Natural killer cell treated with Interleukin-12 subunit alpha and Interleukin-12 subunit beta and Interleukin-15 and Interleukin-18, amount 100 ng/mL, for 72 hours (primary cell): ENCODE measurements around the gene EFS. TPM values are rescaled to one million over a fixed set of nuclear protein-coding genes. Genes with fewer than 3 reads are reported as not detected.

Experiments used
- ATAC-seq, 2 donors: fragments of 150-1000 bp; cut with Tn5 transposase in 1 of 2; sonication (Bioruptor Pico), chemical (Tn5 transposase) in 1 of 2; 2 replicates each; pipeline ENCODE4 v1.10.0; 2021
- DNase-seq: peaks from one replicate; pipeline ENCODE4 v3.0.0; 2022; ENCODE audit warnings: low spot score
- H3K27ac Mint-ChIP-seq, 2 donors: 1 replicate in 1 of 2; 2 replicates in 1 of 2; pipeline ENCODE4 v1.8.0; 2022; ENCODE audit warnings: mixed read lengths in 2 of 2, mild to moderate bottlenecking in 1 of 2, moderate library complexity in 1 of 2
- H3K27me3 Mint-ChIP-seq, 2 donors: 1 replicate in 1 of 2; 2 replicates in 1 of 2; pipeline ENCODE4 v1.8.0; 2022; ENCODE audit warnings: mixed read lengths in 2 of 2
- H3K36me3 Mint-ChIP-seq: one replicate; pipeline ENCODE4 v1.8.0; 2022; ENCODE audit warnings: mixed read lengths
- H3K4me1 Mint-ChIP-seq, 2 donors: 1 replicate in 1 of 2; 2 replicates in 1 of 2; pipeline ENCODE4 v1.8.0; 2022; ENCODE audit warnings: low read depth in 2 of 2, mixed read lengths in 2 of 2, mild to moderate bottlenecking in 1 of 2
- H3K4me3 Mint-ChIP-seq: one replicate; pipeline ENCODE4 v1.8.0; 2022; ENCODE audit warnings: mixed read lengths
- H3K9me3 Mint-ChIP-seq: 2 replicates; pipeline ENCODE4 v1.8.0; 2022; ENCODE audit warnings: mixed read lengths
- total RNA-seq, 2 donors: library from RNA; stranded (reverse); gene quantifications; one replicate each; pipeline ENCODE4 v1.2.3, GENCODE V29; 2022

EFS gene
- total RNA-seq, 2 donors from 2014 or later: not detected

DNA sequence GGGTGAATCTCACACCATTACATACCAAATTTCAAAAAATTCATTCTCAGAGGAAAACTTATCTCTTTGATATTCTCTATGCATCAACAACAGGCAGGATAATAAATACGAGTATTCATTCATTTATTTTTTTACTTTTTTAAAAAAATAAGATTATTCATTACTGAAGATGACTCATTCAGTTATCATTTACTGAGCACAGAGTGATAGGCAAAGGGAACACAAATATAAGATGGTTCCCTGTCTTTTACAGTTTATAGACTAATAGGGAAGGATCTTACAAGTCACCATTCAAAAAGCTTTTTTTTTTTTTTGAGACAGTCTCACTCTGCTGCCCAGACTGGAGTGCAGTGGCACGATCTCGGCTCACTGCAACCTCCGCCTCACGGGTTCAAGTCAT is 48.7 kb downstream of the EFS start:
- Mint-ChIP-seq H3K27ac (no peak overlapping the region), H3K36me3 (peaks cover 9% of the 10 kb centered on the region), H3K9me3 (no peaks in the 10 kb centered on the region), H3K4me1 (peaks cover 12 to 14% of the 10 kb centered on the region in 2 donors), H3K27me3 (no peaks in the 10 kb centered on the region), H3K4me3 (no peak overlapping the region)
- DNase-seq: no peak
- no peak for ATAC-seq

DNA sequence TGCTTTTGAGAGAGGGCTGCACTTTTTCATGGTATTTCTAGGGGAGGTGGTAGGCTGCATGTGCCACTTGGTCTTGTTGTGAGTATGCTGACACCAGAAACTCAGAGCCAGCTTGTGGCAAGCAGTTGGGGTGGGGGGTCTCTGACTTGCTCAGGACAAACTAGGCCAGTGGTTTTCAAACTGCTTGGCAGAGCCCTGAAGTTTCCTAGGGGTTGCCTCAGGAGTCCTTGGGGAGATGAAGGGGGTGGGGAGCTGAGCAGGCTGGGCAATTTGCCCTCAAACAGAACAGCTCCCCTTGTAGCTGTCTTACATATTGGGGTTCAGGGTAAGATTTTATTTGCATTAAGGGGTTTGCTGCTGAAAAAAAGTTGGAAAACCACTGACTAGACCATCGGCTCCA is 54.4 kb downstream of the EFS start:
- Mint-ChIP-seq H3K27ac (no peak overlapping the region), H3K9me3 (no peaks in the 10 kb centered on the region), H3K27me3 (no peaks in the 10 kb centered on the region), H3K4me1 (peaks cover 26 to 32% of the 10 kb centered on the region in 2 donors), H3K36me3 (no peaks in the 10 kb centered on the region), H3K4me3 (no peak overlapping the region)
- ATAC-seq (no peak), DNase-seq (no peak)

DNA sequence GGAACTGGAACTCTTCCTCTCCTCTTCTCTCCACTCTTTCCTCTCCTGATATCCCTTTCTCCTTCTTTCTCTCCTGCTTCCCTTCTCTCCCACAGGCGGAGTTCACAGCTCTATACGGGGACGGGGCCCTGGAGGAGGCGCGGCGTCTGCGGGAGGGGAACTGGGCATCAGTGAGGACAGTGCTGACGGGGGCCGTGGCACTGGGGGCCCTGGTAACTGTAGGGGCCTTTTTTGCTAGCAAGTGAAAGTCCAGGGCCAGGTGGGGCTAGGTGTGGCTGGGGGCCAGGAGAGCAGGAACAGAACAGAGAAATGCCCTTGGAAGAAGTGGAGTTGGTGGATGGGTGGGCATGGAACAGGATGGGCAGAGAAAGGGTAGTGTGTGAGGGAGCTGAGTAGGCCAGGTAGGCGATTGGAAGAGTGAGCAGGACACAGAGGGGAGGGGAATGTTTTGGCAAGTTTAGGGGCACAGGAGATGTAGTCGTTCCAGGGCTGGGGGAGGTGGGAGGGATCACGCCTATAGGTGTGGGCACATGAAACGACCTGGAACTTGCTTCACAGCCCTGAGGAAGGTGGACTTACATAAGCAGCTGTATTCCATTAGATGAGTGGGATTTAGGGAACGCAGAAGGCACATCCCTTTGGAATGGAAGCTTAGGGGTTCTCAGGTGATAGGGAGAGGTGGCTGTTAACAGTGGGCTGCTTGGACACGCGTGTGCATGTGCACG is 56.1 kb downstream of the EFS start:
- ATAC-seq: no peak
- H3K27ac Mint-ChIP-seq: peak overlapping the region in 1 of 2 donors; percentile 60
- H3K9me3 Mint-ChIP-seq: no peaks in the 10 kb centered on the region
- peaks cover 32% of the 10 kb centered on the region in 2 donors for H3K4me1 Mint-ChIP-seq
- H3K4me3 Mint-ChIP-seq: no peak overlapping the region
- no peaks in the 10 kb centered on the region for H3K36me3 Mint-ChIP-seq
- no peaks in the 10 kb centered on the region for H3K27me3 Mint-ChIP-seq
- DNase-seq: no peak

DNA sequence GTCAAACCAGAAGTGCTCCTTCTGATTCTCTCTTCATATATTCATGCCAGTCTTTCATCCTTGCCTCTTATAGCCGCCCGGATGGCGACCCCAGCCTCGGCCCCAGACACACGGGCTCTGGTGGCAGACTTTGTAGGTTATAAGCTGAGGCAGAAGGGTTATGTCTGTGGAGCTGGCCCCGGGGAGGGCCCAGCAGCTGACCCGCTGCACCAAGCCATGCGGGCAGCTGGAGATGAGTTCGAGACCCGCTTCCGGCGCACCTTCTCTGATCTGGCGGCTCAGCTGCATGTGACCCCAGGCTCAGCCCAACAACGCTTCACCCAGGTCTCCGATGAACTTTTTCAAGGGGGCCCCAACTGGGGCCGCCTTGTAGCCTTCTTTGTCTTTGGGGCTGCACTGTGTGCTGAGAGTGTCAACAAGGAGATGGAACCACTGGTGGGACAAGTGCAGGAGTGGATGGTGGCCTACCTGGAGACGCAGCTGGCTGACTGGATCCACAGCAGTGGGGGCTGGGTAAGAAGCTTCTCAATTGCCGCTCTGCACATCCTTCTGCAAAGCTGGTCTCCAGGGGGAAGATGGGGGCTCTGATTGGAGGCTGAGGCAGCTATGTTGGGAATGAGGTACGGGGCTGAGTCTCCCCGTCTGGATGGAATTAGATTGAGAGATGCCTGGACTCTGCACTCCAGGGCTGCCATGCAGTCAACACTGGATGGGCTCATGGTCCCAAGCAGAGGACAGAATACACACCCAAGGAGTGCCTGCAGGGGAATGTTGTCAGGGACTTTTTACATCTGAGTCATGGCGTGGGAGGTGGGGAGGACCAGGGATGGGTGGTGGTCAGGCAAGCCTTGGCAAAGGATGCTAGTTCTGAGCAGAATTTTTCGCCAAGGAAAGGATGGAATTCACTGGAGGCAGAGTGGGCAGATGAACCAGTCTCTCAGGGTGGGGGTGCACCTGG is 57.0 kb downstream of the EFS start:
- no peak for ATAC-seq
- no peaks in the 10 kb centered on the region for H3K27me3 Mint-ChIP-seq
- H3K4me1 Mint-ChIP-seq: peaks cover 32 to 35% of the 10 kb centered on the region in 2 donors
- H3K4me3 Mint-ChIP-seq: peak overlapping the region; percentile 84
- DNase-seq: no peak
- peak overlapping the region; percentile 72 to 94 for H3K27ac Mint-ChIP-seq
- no peaks in the 10 kb centered on the region for H3K36me3 Mint-ChIP-seq
- no peaks in the 10 kb centered on the region for H3K9me3 Mint-ChIP-seq

DNA sequence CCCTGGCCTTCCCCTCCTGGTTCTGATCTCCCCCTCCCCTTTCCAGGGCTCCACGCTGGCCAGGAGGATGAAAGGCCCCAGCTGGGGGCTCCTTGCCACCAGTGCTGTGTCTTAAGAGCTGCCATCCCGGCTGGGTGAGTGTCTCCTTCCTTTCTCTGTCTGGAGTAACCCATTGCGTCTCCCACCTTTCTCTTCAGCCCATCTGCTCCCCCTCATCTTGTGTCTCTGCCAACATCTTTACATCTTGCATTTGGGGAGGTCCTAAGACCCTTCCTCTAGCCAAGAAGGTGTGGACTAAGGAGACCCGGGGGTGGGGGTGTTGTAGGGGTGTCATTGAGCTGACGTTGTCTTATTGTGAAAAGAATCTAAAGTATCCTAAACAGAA is 57.8 kb downstream of the EFS start:
- no peaks in the 10 kb centered on the region for H3K27me3 Mint-ChIP-seq
- H3K36me3 Mint-ChIP-seq: no peaks in the 10 kb centered on the region
- no peaks in the 10 kb centered on the region for H3K9me3 Mint-ChIP-seq
- no peak for ATAC-seq
- H3K27ac Mint-ChIP-seq: peak overlapping the region; percentile 72 to 94
- peaks cover 32 to 39% of the 10 kb centered on the region in 2 donors for H3K4me1 Mint-ChIP-seq
- peak overlapping the region; percentile 84 for H3K4me3 Mint-ChIP-seq
- DNase-seq: no peak

DNA sequence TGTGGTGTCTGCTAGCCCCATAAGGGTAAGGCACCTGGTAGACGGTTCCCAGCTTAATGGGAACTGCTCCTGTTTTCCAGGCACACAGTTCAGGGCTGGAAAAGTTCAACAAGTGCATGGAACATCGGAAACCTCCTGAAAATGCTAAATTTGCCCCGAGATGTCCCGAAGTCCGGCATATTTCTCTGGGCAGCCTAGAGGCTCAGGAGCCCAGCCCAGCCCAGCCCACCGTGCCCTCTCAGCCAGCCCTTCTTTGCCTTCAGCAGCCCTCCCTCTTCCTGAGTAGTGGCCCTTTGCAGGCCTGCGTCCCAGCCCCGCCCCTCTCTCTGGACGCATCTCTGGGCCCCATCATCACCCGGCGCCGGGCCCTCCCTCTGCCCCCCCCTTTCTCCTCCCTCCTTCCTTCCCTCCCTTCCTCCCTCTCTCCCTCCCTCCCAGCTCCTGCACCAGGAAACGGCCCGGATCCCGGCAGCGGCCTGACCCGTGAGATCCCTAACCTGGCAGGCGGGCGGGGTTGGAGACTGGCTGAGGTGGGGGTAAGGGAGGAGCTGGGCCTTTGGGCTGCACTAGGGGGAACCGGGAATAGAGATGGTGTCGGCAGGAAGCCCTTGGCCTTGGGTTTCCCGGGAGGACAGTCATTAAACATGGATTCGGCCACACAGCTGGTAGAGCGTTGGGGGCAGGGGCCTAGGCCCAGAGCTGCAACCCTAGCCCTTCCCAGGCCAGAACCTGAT is 58.4 kb downstream of the EFS start, which contains the start of gene BCL2L2:
TSS of gene BCL2L2 (plus strand) at position 422 of the 734 bp plus-strand sequence. CDS start 935 bp downstream, outside the sequence.
- Mint-ChIP-seq H3K4me3 (peak within 1 kb of the TSS; percentile 84), H3K27me3 (no peaks in the 10 kb centered on the region), H3K36me3 (no peaks in the 10 kb centered on the region), H3K9me3 (no peaks in the 10 kb centered on the region), H3K27ac (peak within 1 kb of the TSS; percentile 72 to 94), H3K4me1 (peaks cover 32 to 42% of the 10 kb centered on the region in 2 donors)
- ATAC-seq: peak; percentile 34 to 62
- peak; percentile 79 for DNase-seq

Other genes starting within 250 kb of the EFS start
- gene CEBPE, start 245.9 kb downstream of the EFS start, total RNA-seq: not detected
- 1 to 10 TPM in 1 of 2 donors, under 1 TPM in 1; 0.07 to 3.5 TPM for gene SLC7A8, start 181.5 kb downstream of the EFS start, total RNA-seq
- gene RNF212B, start 127.2 kb downstream of the EFS start, total RNA-seq: not detected
- gene HOMEZ, start 79.0 kb downstream of the EFS start, total RNA-seq: 1 to 10 TPM; 5.8 to 7.8 TPM
- 10 to 100 TPM; 12.4 to 18.7 TPM for gene PPP1R3E, start 62.3 kb downstream of the EFS start, total RNA-seq
- 10 to 100 TPM; 17.5 to 26.3 TPM for gene BCL2L2, start 58.3 kb downstream of the EFS start, total RNA-seq
- 100 to 1,000 TPM; 182 to 274 TPM for gene PABPN1, start 43.7 kb downstream of the EFS start, total RNA-seq
- under 1 TPM in 1 of 2 donors, not detected in 1; 0.42 TPM for gene SLC22A17, start 12.3 kb downstream of the EFS start, total RNA-seq
- gene IL25, start 7.6 kb upstream of the EFS start, total RNA-seq: not detected
- not detected for gene CMTM5, start 11.9 kb upstream of the EFS start, total RNA-seq
- under 1 TPM in 1 of 2 donors, not detected in 1; 0.28 TPM for gene MYH6, start 43.1 kb upstream of the EFS start, total RNA-seq
- not detected for gene MYH7, start 70.5 kb upstream of the EFS start, total RNA-seq
- gene NGDN, start 104.5 kb upstream of the EFS start, total RNA-seq: 10 to 100 TPM; 65.6 to 65.7 TPM
- 1 to 10 TPM; 2.8 to 4.9 TPM for gene ZFHX2, start 186.6 kb upstream of the EFS start, total RNA-seq
- gene THTPA, start 191.1 kb upstream of the EFS start, total RNA-seq: 10 to 100 TPM; 10.6 to 11.7 TPM
- gene AP1G2, start 202.6 kb upstream of the EFS start, total RNA-seq: 100 to 1,000 TPM; 151 to 229 TPM
- gene JPH4, start 213.6 kb upstream of the EFS start, total RNA-seq: under 1 TPM in 1 of 2 donors, not detected in 1; 0.07 TPM